Vagina (tissue), 2 donors: ENCODE data around the gene SOCS3.

Source experiments
- CTCF ChIP-seq, 3 experiments: fragments of 450-650 bp in 2 of 3; fragments of 200-600 bp in 1 of 3; sonication (generic) in 1 of 3; IDR thresholded peaks; one replicate each; pipeline ENCODE4 v1.5.1; 2017 to 2019; ENCODE audit warnings: antibody characterized with exemption in 3 of 3, mild to moderate bottlenecking in 2 of 3, moderate library complexity in 2 of 3
- POLR2AphosphoS5 ChIP-seq, 2 donors: sonication (generic); formaldehyde crosslinking; IDR thresholded peaks; one replicate each; pipeline ENCODE4 v1.9.0; 2017; ENCODE audit warnings: antibody characterized with exemption in 2 of 2, mild to moderate bottlenecking in 2 of 2, low read depth in 1 of 2; ENCODE audit not compliant: insufficient read depth in 1 of 2

- TF ChIP-seq CTCF (IDR thresholded peaks at IDR 0.05) (no peak), POLR2AphosphoS5 (IDR thresholded peaks at IDR 0.05; ENCODE audit: insufficient read depth in 1 of 2, low read depth in 1 of 2) (no peak)
Measured at GRCh38 chr17:78306913-78307312, 53.0 kb downstream of the SOCS3 start.
